Neuron (in vitro differentiated cells): Measurements from ENCODE around the gene TPPP.

Experiments used
- H2AFZ ChIP-seq: one replicate; pipeline ENCODE4 v1.6.1; 2013; ENCODE audit warnings: low read depth, mild to moderate bottlenecking, inconsistent platforms, low read length, moderate library complexity
- H3K27me3 ChIP-seq: one replicate; pipeline ENCODE4 v1.6.1; 2013; ENCODE audit warnings: low read length; ENCODE audit not compliant: insufficient read depth
- H3K36me3 ChIP-seq: one replicate; pipeline ENCODE4 v1.6.1; 2013; ENCODE audit warnings: low read length; ENCODE audit not compliant: insufficient read depth
- H3K4me1 ChIP-seq: one replicate; pipeline ENCODE4 v1.6.1; 2013; ENCODE audit warnings: low read length; ENCODE audit not compliant: insufficient read depth
- H3K4me3 ChIP-seq: 2 replicates; pipeline ENCODE4 v1.5.1; 2013; ENCODE audit warnings: mild to moderate bottlenecking, low read length, moderate library complexity
- H3K9me3 ChIP-seq: one replicate; pipeline ENCODE4 v1.6.1; 2013; ENCODE audit warnings: low read length

The TPPP gene

GRCh38 chr5:647311-647710 lies 45.8 kb downstream of the TPPP start:
- Histone ChIP-seq H3K27me3 (no peaks in the 10 kb centered on the region), H3K36me3 (peaks cover 63% of the 10 kb centered on the region), H3K4me3 (no peak overlapping the region), H3K9me3 (peaks cover 10% of the 10 kb centered on the region), H3K4me1 (no peaks in the 10 kb centered on the region), H2AFZ (no peak overlapping the region)

GRCh38 chr5:646396-647201 lies 46.6 kb downstream of the TPPP start:
- H3K4me3 ChIP-seq, result no peak overlapping the region
- H3K36me3 ChIP-seq, result peaks cover 58% of the 10 kb centered on the region
- H3K9me3 ChIP-seq, result peaks cover 10% of the 10 kb centered on the region
- H3K4me1 ChIP-seq, result no peaks in the 10 kb centered on the region
- H3K27me3 ChIP-seq, result no peaks in the 10 kb centered on the region
- H2AFZ ChIP-seq, result no peak overlapping the region

GRCh38 chr5:645421-645820 lies 47.7 kb downstream of the TPPP start:
- no peak overlapping the region for H2AFZ ChIP-seq
- H3K4me3 ChIP-seq, result no peak overlapping the region
- H3K9me3 ChIP-seq, result peaks cover 8% of the 10 kb centered on the region
- H3K4me1 ChIP-seq, result no peaks in the 10 kb centered on the region
- H3K27me3 ChIP-seq, result no peaks in the 10 kb centered on the region
- peaks cover 69% of the 10 kb centered on the region for H3K36me3 ChIP-seq

- Histone ChIP-seq H3K4me1 (no peaks in the 10 kb centered on the region), H3K36me3 (peaks cover 74% of the 10 kb centered on the region), H3K9me3 (peaks cover 8% of the 10 kb centered on the region), H3K27me3 (no peaks in the 10 kb centered on the region), H2AFZ (no peak overlapping the region), H3K4me3 (no peak overlapping the region)
These were observed 48.2 kb downstream of the TPPP start for GRCh38 chr5:644971-645370.

GRCh38 chr5:644509-644908 lies 48.6 kb downstream of the TPPP start:
- Histone ChIP-seq H3K36me3 (peaks cover 78% of the 10 kb centered on the region), H3K9me3 (peaks cover 5% of the 10 kb centered on the region), H3K4me1 (no peaks in the 10 kb centered on the region)

GRCh38 chr5:643811-644271 lies 49.3 kb downstream of the TPPP start:
- H2AFZ ChIP-seq, result no peak overlapping the region
- H3K4me1 ChIP-seq, result no peaks in the 10 kb centered on the region
- H3K4me3 ChIP-seq, result no peak overlapping the region
- no peaks in the 10 kb centered on the region for H3K27me3 ChIP-seq
- H3K36me3 ChIP-seq, result peaks cover 85% of the 10 kb centered on the region
- H3K9me3 ChIP-seq, result peaks cover 4% of the 10 kb centered on the region

More at GRCh38 chr5:644509-644908, 48.6 kb downstream of the TPPP start:
- Histone ChIP-seq H2AFZ (no peak overlapping the region), H3K4me3 (no peak overlapping the region), H3K27me3 (no peaks in the 10 kb centered on the region)

GRCh38 chr5:643351-643801 lies 49.8 kb downstream of the TPPP start:
- Histone ChIP-seq H3K9me3 (peaks cover 4% of the 10 kb centered on the region), H3K36me3 (peaks cover 89% of the 10 kb centered on the region), H2AFZ (no peak overlapping the region), H3K4me3 (no peak overlapping the region), H3K27me3 (no peaks in the 10 kb centered on the region), H3K4me1 (no peaks in the 10 kb centered on the region)

GRCh38 chr5:642481-642880 lies 50.7 kb downstream of the TPPP start:
- peaks cover 90% of the 10 kb centered on the region for H3K36me3 ChIP-seq
- H3K27me3 ChIP-seq, result no peaks in the 10 kb centered on the region
- no peaks in the 10 kb centered on the region for H3K9me3 ChIP-seq
- no peak overlapping the region for H3K4me3 ChIP-seq
- H2AFZ ChIP-seq, result no peak overlapping the region
- H3K4me1 ChIP-seq, result no peaks in the 10 kb centered on the region

GRCh38 chr5:641331-641765 lies 51.8 kb downstream of the TPPP start:
- Histone ChIP-seq H3K9me3 (no peaks in the 10 kb centered on the region), H3K36me3 (peaks cover 87% of the 10 kb centered on the region), H3K27me3 (no peaks in the 10 kb centered on the region), H3K4me3 (no peak overlapping the region), H2AFZ (no peak overlapping the region), H3K4me1 (no peaks in the 10 kb centered on the region)

GRCh38 chr5:640461-641330 lies 52.5 kb downstream of the TPPP start:
- no peaks in the 10 kb centered on the region for H3K27me3 ChIP-seq
- peaks cover 87% of the 10 kb centered on the region for H3K36me3 ChIP-seq
- no peaks in the 10 kb centered on the region for H3K4me1 ChIP-seq
- no peak overlapping the region for H2AFZ ChIP-seq
- no peaks in the 10 kb centered on the region for H3K9me3 ChIP-seq
- no peak overlapping the region for H3K4me3 ChIP-seq

- H2AFZ ChIP-seq, result no peak overlapping the region
- H3K9me3 ChIP-seq, result peaks cover 2% of the 10 kb centered on the region
- H3K4me3 ChIP-seq, result no peak overlapping the region
- no peaks in the 10 kb centered on the region for H3K27me3 ChIP-seq
- peaks cover 83% of the 10 kb centered on the region for H3K36me3 ChIP-seq
- no peaks in the 10 kb centered on the region for H3K4me1 ChIP-seq
These were observed 53.5 kb downstream of the TPPP start for GRCh38 chr5:639584-640213.

- peaks cover 2% of the 10 kb centered on the region for H3K9me3 ChIP-seq
These were observed 54.0 kb downstream of the TPPP start for GRCh38 chr5:639253-639530.

More at GRCh38 chr5:639253-639530, 54.0 kb downstream of the TPPP start:
- peaks cover 81% of the 10 kb centered on the region for H3K36me3 ChIP-seq
- H2AFZ ChIP-seq, result no peak overlapping the region
- H3K4me1 ChIP-seq, result no peaks in the 10 kb centered on the region
- no peaks in the 10 kb centered on the region for H3K27me3 ChIP-seq
- H3K4me3 ChIP-seq, result no peak overlapping the region
